GM19397 (cell line): ENCODE measurements around the gene EXD1.

Experiments
- ATAC-seq: cut with Tn5 transposase; IDR thresholded peaks from one replicate; pipeline ENCODE4 v1.9.1; 2021; ENCODE audit warnings: mild to moderate bottlenecking, moderate library complexity; ENCODE audit not compliant: unreplicated experiment

EXD1 gene

GRCh38 chr15:41233367-41233771, 2.8 kb upstream of the EXD1 start:
- no peak for ATAC-seq

DNA sequence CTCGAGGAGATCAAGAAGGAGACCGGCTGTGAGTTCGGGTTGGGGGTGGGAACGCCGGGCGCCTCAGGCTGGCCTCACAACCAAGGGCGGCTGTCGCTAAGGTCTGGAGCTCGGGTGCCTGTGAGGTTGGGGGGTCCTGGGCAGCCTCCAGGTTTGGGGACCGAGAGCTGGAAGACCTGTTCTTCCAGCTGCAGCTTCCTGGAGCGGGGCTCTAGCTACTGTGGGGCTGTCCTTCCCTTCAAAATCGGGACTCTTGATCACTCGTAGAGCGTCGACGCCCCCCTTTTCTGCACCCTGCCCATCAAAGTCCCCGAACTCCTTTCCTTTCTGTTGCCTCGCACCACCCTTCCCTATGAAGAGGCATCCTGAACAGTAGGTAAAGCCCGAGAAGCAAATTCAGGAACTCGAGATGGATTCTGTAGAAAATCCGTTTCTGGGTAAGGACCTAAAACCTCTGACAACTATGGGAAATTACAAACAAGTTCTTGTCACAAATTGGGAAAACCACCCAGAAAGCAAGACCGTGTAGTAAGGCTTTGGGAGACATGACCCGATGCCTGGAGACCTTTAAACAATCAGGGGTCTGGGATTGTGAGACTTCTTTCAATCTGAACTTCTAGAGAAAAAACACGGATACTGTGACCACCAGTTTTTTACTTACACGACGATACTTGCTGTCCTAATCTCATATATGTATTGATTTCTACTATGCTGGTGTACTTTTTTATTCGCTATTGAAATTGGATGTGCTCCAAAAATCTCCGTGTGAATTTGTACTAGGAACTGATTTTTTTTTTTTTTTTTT, 1.1 kb upstream of the EXD1 start:
- peak; percentile 32 for ATAC-seq

GRCh38 chr15:41230345-41230649, 260 bp downstream of the EXD1 start:
- ATAC-seq: no peak

GRCh38 chr15:41219381-41219780, 11.2 kb downstream of the EXD1 start:
- no peak for ATAC-seq

DNA sequence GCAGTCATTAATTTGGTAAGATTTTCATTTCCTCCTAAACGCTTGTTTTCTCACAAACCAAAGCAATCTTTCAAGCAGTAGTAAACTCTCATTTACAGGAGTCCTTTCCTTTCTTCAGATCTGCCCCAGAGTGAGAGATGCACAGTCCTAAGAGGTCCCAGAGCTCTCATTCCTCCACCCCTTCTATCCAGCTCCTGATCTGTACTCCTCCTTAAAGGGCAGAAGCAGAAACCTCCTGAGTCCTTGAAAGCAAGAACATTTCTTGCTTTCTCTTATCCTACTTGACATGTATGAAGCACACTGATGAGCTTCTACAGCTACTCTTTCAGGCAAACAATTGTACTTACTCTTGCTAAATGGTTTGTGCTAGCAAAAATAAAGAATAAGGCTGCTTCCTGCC, 11.7 kb downstream of the EXD1 start:
- ATAC-seq: no peak

DNA sequence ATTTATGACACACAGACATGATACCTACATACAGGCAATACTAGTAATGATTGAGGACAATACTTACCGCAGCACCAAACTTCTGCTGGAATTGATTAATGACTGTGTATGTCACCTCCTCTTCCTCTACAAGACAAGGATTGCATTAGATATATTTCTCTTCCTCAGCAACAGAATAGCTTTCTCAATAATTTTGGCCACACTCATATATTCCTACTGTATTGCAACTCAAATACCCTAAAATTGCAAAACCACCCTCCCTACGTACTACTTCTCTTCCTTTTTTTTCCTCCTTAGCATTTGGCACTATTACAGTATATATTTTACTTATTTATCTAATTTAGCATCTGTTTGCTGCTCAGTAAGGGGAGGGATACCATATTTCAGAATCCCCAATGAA, 14.8 kb downstream of the EXD1 start:
- ATAC-seq: no peak

DNA sequence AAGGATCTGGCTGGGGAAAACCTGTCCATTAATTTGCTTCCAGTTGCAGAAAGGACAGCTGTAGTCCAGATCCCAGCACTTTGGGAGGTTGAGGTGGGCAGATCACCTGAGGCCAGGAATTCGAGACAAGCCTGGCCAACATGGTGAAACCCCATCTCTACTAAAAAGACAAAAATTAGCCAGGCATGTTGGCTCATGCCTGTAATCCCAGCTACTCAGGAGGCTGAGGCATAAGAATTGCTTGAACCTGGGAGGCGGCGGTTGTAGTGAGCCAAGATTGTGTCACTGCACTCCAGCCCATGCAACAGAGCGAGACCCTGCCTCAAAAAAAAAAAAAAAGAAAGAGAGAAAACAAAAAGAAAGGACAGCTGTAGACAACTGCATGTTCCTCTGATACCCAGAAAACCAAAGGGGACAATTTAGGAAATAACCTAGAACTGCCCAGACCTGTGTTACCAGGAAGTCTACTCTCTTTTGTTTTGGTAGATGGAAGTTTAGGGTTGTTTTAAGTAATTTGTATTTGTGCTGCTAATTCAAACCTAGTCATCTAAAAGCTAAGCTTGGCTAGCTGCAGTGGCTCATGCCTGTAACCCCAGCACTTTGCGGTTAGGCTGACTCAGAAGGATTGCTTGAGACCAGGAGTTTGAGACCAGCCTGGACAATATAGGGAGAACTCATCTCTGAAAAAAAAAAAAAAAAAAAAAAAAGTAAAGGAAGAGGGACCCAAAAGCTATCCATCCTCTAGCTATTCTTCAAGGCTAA, 22.7 kb downstream of the EXD1 start:
- ATAC-seq: no peak

GRCh38 chr15:41205315-41205714, 25.2 kb downstream of the EXD1 start:
- no peak for ATAC-seq

DNA sequence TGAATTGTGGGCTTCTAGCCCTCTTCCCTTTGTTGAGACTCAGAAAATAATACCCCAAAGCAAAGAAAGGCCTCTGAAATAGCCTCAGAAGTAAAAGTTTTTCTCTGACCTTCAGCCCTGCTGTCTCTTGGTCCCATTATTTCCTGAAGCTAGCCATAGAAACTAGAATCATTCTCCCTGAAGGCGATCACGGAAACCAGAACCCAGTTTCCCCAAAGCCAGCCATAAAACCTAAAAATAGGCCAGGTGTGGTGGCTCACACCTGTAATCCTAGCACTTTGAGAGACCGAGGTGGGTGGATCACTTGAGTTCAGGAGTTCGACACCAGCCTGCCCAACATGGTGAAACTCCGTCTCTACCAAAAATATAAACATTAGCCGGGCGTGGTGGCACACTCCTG, 27.2 kb downstream of the EXD1 start:
- ATAC-seq: no peak

DNA sequence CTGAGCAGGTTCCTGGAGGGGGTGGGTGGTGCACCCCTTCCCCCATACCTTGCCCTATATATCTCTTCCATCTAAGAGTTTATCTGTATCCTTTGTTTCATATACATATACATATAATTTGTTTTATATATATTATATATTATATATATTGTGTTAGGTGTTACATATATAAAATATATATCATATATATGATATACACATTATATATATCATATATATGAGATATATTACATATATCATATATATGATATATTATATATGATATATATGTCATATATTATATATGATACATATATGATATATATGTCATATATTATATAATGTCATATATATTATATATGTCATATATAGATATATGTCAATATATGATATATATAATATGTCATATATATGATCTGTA, 31.1 kb downstream of the EXD1 start:
- no peak for ATAC-seq

DNA sequence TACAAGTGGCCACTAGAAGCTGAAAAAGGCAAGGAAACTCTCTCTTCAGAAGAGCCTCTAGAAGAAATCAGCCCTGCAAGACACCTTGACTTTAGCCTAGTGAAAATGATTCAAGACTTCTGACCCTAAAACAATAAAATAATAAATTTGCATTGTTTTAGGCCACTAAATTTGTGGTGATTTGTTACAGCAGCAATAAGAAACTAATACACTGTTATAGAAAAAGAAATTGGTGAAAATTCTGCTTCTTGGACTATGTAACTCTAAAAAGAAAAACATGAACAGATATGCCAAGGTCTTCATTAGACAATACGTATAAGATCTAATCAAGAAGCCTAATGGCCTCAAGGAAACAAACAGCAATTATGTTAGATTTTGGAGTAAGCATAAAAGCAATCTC, 36.1 kb downstream of the EXD1 start:
- ATAC-seq: no peak

GRCh38 chr15:41183581-41183980, 47.0 kb downstream of the EXD1 start:
- no peak for ATAC-seq

- no peak for ATAC-seq
Observed at GRCh38 chr15:41182266-41182665, 48.3 kb downstream of the EXD1 start.

DNA sequence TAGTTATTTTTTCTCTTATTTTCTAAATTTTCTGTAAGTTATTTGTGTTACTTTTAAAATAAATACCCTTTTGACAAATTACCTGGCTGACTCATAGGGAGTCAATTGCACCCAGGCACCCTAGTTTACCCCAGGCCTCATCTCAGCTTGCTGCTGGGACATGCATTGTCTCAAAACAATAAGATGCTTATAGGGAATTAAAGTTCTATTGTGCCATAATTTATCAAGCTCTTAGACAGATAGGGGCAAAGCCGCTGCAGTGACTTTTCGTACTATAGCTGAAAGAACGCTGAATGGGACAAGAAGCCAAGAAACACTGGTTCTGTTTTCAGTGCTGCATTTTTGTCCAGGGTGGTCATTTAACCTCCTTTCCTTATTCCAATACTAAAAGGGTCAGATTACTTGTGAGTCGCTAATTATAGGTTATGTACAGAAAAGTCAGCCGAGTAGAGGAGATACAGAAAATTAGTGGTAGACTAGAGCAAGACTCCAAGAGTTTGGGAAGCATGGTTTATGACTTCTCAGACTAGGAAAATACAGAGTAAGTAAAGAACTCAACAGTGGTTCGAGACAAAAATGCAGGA, 50.3 kb downstream of the EXD1 start:
- no peak for ATAC-seq

- no peak for ATAC-seq
Observed at GRCh38 chr15:41169781-41170180, 60.8 kb downstream of the EXD1 start.

GRCh38 chr15:41169086-41169485, 61.5 kb downstream of the EXD1 start:
- ATAC-seq: no peak

GRCh38 chr15:41161736-41162135, 68.8 kb downstream of the EXD1 start:
- ATAC-seq: no peak

GRCh38 chr15:41161336-41161735, 69.2 kb downstream of the EXD1 start:
- ATAC-seq: no peak

- ATAC-seq: no peak
Observed at GRCh38 chr15:41160639-41161315, 69.8 kb downstream of the EXD1 start.

GRCh38 chr15:41154412-41154811, 76.1 kb downstream of the EXD1 start:
- ATAC-seq: no peak

- no peak for ATAC-seq
Observed at GRCh38 chr15:41153733-41154132, 76.8 kb downstream of the EXD1 start.
